DND-41 (cell line): ENCODE data around the gene SPSB4.

Experiments
- ATAC-seq: fragments of 200-7000 bp; cut with Tn5 transposase; 3 replicates; pipeline ENCODE4 v1.9.1; 2021; ENCODE audit warnings: low read depth; ENCODE audit not compliant: insufficient read depth
- DNase-seq: peaks from one replicate; pipeline ENCODE4 v3.0.0-alpha.2; 2020
- H2AFZ ChIP-seq: 2 replicates; pipeline ENCODE4 v1.6.0; 2012; ENCODE audit warnings: low read depth, low read length
- H3K27ac ChIP-seq: 2 replicates; pipeline ENCODE4 v1.5.1; 2012; ENCODE audit warnings: low read length, inconsistent platforms
- H3K27me3 ChIP-seq: fragments of 200-600 bp; sonication (generic); 2 replicates; pipeline ENCODE4 v1.6.0; 2012; ENCODE audit warnings: low read length, mild to moderate bottlenecking, inconsistent platforms; ENCODE audit not compliant: insufficient read depth, poor library complexity
- H3K36me3 ChIP-seq: 2 replicates; pipeline ENCODE4 v1.5.1; 2012; ENCODE audit warnings: low read length, inconsistent platforms; ENCODE audit not compliant: insufficient read depth
- H3K4me1 ChIP-seq: 2 replicates; pipeline ENCODE4 v1.5.1; 2012; ENCODE audit warnings: mild to moderate bottlenecking, low read length; ENCODE audit not compliant: insufficient read depth
- H3K4me2 ChIP-seq: 2 replicates; pipeline ENCODE4 v1.6.0; 2012; ENCODE audit warnings: mild to moderate bottlenecking, moderate library complexity, low read length, inconsistent platforms; ENCODE audit not compliant: insufficient read depth
- H3K4me3 ChIP-seq, 2 experiments: fragments of 200-600 bp in 1 of 2; shearing (Covaris generic) in 1 of 2; 2 replicates each; pipeline ENCODE4 v1.5.1; 2012 to 2016; ENCODE audit warnings: inconsistent platforms in 2 of 2, low read length in 2 of 2, mild to moderate bottlenecking in 2 of 2, low read depth in 1 of 2, moderate library complexity in 1 of 2
- H3K79me2 ChIP-seq: 2 replicates; pipeline ENCODE4 v1.6.0; 2012; ENCODE audit warnings: low read length, inconsistent platforms; ENCODE audit not compliant: insufficient read depth
- H3K9ac ChIP-seq: 2 replicates; pipeline ENCODE4 v1.6.0; 2012; ENCODE audit warnings: low read depth, mild to moderate bottlenecking, inconsistent platforms, low read length, moderate library complexity
- H3K9me3 ChIP-seq: 2 replicates; pipeline ENCODE4 v1.5.1; 2012; ENCODE audit warnings: low read length, moderate library complexity, mild to moderate bottlenecking, inconsistent platforms; ENCODE audit not compliant: insufficient read depth, severe bottlenecking
- H4K20me1 ChIP-seq: 2 replicates; pipeline ENCODE4 v1.6.0; 2012; ENCODE audit warnings: low read length; ENCODE audit not compliant: insufficient read depth
- EZH2 ChIP-seq: IDR thresholded peaks from 3 replicates; pipeline ENCODE4 v1.6.1; 2012; ENCODE audit warnings: borderline replicate concordance, low read depth, mild to moderate bottlenecking, moderate library complexity, low read length, inconsistent platforms; ENCODE audit not compliant: severe bottlenecking
- TF ChIP-seq, protein P1 (sequence below): IDR thresholded peaks from 2 replicates; pipeline ENCODE4 v1.5.1; 2012; ENCODE audit warnings: borderline replicate concordance, low read length, moderate library complexity, mild to moderate bottlenecking; ENCODE audit not compliant: poor library complexity, severe bottlenecking; ENCODE audit errors: extremely low read depth

SPSB4 gene

DNA sequence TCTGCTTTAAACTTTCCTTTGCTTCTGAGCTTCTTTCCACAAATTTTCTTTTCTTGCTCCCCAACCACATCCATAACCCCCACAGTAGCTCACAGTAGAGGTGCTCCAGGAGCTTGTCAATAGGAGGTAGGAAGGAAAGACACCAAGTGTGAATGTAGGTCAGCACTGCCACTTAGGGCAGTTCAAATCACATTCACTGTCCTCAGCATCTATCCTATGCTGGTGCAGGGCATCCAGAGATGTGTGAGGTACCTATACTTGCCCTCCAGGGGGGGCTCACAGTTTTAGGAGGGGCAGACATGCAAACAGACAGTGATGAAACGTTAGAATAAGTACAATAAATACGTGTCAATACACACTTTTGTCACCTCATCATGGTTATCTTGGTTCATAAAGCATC is 1.5 kb upstream of the SPSB4 start:
- no peaks in the 10 kb centered on the region; the same call in 1 of the 2 replicates for H3K36me3 ChIP-seq
- TF ChIP-seq, protein P1, sequence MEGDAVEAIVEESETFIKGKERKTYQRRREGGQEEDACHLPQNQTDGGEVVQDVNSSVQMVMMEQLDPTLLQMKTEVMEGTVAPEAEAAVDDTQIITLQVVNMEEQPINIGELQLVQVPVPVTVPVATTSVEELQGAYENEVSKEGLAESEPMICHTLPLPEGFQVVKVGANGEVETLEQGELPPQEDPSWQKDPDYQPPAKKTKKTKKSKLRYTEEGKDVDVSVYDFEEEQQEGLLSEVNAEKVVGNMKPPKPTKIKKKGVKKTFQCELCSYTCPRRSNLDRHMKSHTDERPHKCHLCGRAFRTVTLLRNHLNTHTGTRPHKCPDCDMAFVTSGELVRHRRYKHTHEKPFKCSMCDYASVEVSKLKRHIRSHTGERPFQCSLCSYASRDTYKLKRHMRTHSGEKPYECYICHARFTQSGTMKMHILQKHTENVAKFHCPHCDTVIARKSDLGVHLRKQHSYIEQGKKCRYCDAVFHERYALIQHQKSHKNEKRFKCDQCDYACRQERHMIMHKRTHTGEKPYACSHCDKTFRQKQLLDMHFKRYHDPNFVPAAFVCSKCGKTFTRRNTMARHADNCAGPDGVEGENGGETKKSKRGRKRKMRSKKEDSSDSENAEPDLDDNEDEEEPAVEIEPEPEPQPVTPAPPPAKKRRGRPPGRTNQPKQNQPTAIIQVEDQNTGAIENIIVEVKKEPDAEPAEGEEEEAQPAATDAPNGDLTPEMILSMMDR, result peak; percentile 60
- TF ChIP-seq EZH2, result no peak
- no peak overlapping the region for H2AFZ ChIP-seq
- no peak overlapping the region for H3K4me3 ChIP-seq
- H3K4me1 ChIP-seq, result peaks cover 34% of the 10 kb centered on the region
- ATAC-seq (no peak), DNase-seq (peak; percentile 29)
- no peak overlapping the region for H3K27ac ChIP-seq
- H4K20me1 ChIP-seq, result peaks cover 4% of the 10 kb centered on the region; the same call in 1 of the 2 replicates
- H3K79me2 ChIP-seq, result peaks cover 29% of the 10 kb centered on the region
- no peak overlapping the region for H3K9ac ChIP-seq
- H3K4me2 ChIP-seq, result no peak overlapping the region
- H3K9me3 ChIP-seq, result no peaks in the 10 kb centered on the region
- peaks cover 16% of the 10 kb centered on the region for H3K27me3 ChIP-seq

DNA sequence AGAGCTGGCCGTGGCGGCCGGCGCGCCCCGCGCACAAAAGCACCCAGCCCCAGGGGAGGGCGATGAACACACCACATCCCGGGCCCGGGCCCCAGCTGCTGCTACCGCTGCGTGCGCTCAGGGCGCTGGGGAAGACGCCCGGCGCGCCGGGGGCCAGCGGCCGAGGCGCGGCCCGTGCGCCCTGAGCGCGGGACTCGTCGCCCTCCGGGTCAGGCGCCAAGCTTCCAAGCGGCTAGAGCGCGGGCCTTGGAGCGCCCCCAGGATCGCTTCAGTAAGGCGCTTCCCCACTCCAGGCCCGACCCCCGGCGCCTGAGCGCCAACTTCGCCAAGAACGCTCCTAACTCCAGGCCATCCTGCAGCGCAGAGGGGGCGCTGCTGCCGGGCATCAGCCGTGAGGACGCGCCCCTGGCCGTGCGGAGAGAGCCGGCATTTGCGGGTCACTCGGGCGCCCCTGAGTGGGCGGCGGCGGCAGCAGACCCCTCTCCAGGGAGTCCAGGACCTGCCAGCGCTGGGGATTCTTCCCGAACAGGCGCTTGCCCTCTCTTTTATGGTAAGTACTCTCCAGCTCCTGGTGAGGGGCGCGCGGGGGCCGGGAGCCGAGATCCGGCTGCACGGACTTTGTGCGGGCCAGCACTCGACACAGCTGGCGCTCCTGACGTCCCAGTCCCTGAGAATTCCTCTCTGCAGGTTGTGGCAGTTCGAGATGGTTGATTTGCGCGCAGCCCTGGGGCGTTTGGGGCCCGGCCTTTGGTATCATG is 475 bp downstream of the SPSB4 start:
- Histone ChIP-seq H3K79me2 (peaks cover 48% of the 10 kb centered on the region), H3K4me1 (peaks cover 34% of the 10 kb centered on the region), H3K4me3 (peak overlapping the region; percentile 71 to 89), H3K27me3 (peaks cover 16% of the 10 kb centered on the region), H3K9me3 (no peaks in the 10 kb centered on the region), H3K4me2 (peak overlapping the region; percentile 93), H3K9ac (peak overlapping the region; percentile 69), H2AFZ (peak overlapping the region; percentile 76), H3K36me3 (peaks cover 6% of the 10 kb centered on the region), H3K27ac (peak overlapping the region; percentile 79), H4K20me1 (peaks cover 10% of the 10 kb centered on the region)
- DNase-seq, result peak; percentile 32
- TF ChIP-seq, protein P1, result peak; percentile 40
- no peak for TF ChIP-seq EZH2
- ATAC-seq, result peak; percentile 54

DNA sequence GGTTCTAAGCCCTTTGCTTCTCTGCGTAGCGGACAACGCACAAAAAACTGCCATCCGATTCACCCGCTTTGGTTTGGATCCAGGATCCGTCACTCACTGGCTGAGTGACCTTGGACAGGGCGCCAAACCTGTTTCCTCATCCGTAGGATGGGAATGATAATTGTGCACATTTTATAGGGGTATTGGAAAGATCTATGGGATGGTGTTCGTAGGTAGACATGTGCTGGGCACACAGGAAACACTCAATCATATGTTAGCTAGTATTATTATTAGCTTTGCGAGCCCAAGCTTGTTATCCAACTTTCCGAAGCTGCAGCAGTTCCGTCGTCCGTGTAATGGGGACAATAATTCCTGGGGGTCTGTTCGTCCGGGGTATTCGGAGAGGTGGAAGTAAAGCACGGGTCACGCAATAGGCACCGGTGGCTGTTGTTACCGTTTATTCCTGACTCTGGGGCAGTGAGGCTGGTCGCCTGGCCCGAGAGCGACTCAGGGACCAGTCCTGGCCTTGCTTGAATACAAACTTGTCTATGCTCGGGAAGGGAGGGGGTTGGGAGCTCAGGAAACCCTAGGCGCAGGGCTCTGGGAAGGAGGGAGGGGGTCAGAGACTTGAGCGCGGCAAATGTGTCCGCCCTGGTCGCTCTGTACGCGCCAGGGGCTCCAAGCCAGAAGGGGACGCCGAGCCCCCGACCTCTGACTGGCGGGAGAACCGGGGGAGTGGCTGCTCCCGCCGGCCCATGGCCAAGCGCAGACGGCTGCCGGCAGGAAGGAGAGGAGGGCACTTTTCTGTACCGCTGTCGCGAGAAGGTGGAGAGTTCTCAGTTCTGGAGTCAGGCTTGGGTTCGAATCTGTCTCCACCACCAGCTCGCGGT is 1.3 kb downstream of the SPSB4 start:
- Histone ChIP-seq H3K4me3 (peak overlapping the region; percentile 71 to 89), H3K9ac (peak overlapping the region; percentile 69), H3K4me2 (peak overlapping the region; percentile 93), H3K9me3 (no peaks in the 10 kb centered on the region), H2AFZ (peak overlapping the region; percentile 76), H3K36me3 (peaks cover 7% of the 10 kb centered on the region), H3K79me2 (peaks cover 56% of the 10 kb centered on the region), H3K27me3 (peaks cover 16% of the 10 kb centered on the region), H3K4me1 (peaks cover 34% of the 10 kb centered on the region), H3K27ac (peak overlapping the region; percentile 79), H4K20me1 (peaks cover 14% of the 10 kb centered on the region)
- TF ChIP-seq, protein P1, result no peak
- TF ChIP-seq EZH2, result peak; percentile 20
- ATAC-seq, result peak; percentile 18; the same call in 2 of the 3 replicates
- DNase-seq, result peak; percentile 35
